ENCODE results near the gene ZNF274.

DNA sequence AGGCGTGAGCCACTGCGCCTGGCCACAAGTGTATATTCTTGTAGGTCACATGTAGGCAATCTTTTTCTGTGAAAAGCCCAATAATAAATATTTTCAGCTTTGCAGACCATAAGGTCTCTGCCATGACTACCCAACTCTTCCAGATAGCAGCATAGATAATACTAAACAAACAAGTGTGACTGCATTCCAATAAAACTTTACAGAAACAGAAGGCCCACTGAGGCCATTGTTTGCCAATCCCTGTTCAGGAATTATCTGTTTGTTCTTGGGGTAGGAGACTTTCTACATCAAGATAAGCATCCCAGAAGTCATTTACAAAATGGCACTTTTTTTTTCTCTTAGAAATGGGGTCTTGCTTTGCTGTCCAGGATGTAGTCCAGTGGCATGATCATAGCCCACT is 29.5 kb upstream of the ZNF274 start:
- no peak for TF ChIP-seq POLR2A (IDR thresholded peaks at IDR 0.05; ENCODE audit: low read depth, low read length)
- no peak for TF ChIP-seq POLR2AphosphoS5 (IDR thresholded peaks at IDR 0.05; ENCODE audit: low read depth, low read length)
- TF ChIP-seq TAF1 (IDR thresholded peaks at IDR 0.05; ENCODE audit: borderline replicate concordance, low read depth, low read length) = no peak

Data from GM12892 (cell line).